KMS-11 (cell line): ENCODE measurements around the gene OR4D2.

Experiments
- H2AFZ ChIP-seq: fragments of 200-600 bp; sonication (generic); 2 replicates; pipeline ENCODE4 v1.6.1; 2016; ENCODE audit warnings: antibody characterized with exemption, mixed run types, low read depth
- H3K27ac ChIP-seq: fragments of 200-600 bp; sonication (generic); 2 replicates; pipeline ENCODE4 v1.6.1; 2016; ENCODE audit warnings: mild to moderate bottlenecking, mixed run types
- H3K27me3 ChIP-seq: fragments of 200-600 bp; sonication (generic); 2 replicates; pipeline ENCODE4 v1.6.1; 2017; ENCODE audit warnings: mild to moderate bottlenecking, low read depth, mixed run types, moderate library complexity; ENCODE audit not compliant: insufficient read depth
- H3K36me3 ChIP-seq: fragments of 200-600 bp; sonication (generic); 2 replicates; pipeline ENCODE4 v1.6.1; 2017; ENCODE audit warnings: mild to moderate bottlenecking, mixed run types; ENCODE audit not compliant: insufficient read depth
- H3K4me1 ChIP-seq: fragments of 200-600 bp; sonication (generic); 2 replicates; pipeline ENCODE4 v1.6.1; 2016; ENCODE audit warnings: mild to moderate bottlenecking, low read depth, mixed run types; ENCODE audit not compliant: poor library complexity, severe bottlenecking
- H3K4me2 ChIP-seq: fragments of 200-600 bp; sonication (generic); 2 replicates; pipeline ENCODE4 v1.7.0; 2016; ENCODE audit warnings: mild to moderate bottlenecking, mixed run types
- H3K4me3 ChIP-seq: fragments of 200-600 bp; sonication (generic); IDR thresholded peaks from 2 replicates; pipeline ENCODE4 v1.6.1; 2017; ENCODE audit warnings: low read depth, low read length, mixed read lengths; ENCODE audit not compliant: insufficient read depth
- H3K79me2 ChIP-seq: fragments of 200-600 bp; sonication (generic); 2 replicates; pipeline ENCODE4 v1.6.1; 2016; ENCODE audit warnings: low read depth, mixed run types; ENCODE audit not compliant: insufficient read depth
- H3K9ac ChIP-seq: fragments of 200-600 bp; sonication (generic); 2 replicates; pipeline ENCODE4 v1.6.1; 2016; ENCODE audit warnings: mild to moderate bottlenecking, mixed run types
- H4K20me1 ChIP-seq: fragments of 200-600 bp; sonication (generic); 2 replicates; pipeline ENCODE4 v1.6.1; 2016; ENCODE audit warnings: mild to moderate bottlenecking, mixed run types; ENCODE audit not compliant: insufficient read depth
- TF ChIP-seq, protein P1 (sequence below): fragments of 200-600 bp; sonication (generic); conservative IDR thresholded peaks from 2 replicates; pipeline ENCODE4 v1.6.1; 2017; ENCODE audit warnings: low read depth, mild to moderate bottlenecking, antibody characterized with exemption, low read length, moderate library complexity, mixed read lengths

Gene OR4D2

DNA sequence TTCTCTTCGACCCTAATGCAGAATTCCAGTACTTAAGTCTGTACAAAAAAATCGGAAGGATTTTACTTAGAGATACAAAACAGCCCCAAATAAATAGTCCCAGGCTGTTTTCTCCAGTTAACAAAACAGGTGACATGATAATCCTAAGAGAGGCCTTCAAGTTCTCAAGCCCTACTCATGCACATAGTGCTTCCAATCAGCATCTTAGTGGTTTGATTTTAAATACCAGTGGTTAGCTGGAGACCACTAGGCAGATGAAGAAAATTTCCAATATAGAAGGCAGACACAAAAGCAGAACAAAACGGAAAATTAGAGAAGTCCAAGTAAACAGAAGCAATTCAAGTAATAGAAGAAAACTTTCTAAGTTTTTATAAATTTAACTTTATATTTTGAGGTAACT, 5.2 kb upstream of the OR4D2 start:
- Histone ChIP-seq H3K4me2 (no peak overlapping the region), H3K4me3 (no peak overlapping the region), H3K27ac (no peak overlapping the region), H3K27me3 (no peaks in the 10 kb centered on the region), H3K9ac (no peak overlapping the region), H2AFZ (no peak overlapping the region), H3K4me1 (no peaks in the 10 kb centered on the region), H3K79me2 (no peaks in the 10 kb centered on the region), H3K36me3 (no peaks in the 10 kb centered on the region), H4K20me1 (no peaks in the 10 kb centered on the region)
- TF ChIP-seq, protein P1, sequence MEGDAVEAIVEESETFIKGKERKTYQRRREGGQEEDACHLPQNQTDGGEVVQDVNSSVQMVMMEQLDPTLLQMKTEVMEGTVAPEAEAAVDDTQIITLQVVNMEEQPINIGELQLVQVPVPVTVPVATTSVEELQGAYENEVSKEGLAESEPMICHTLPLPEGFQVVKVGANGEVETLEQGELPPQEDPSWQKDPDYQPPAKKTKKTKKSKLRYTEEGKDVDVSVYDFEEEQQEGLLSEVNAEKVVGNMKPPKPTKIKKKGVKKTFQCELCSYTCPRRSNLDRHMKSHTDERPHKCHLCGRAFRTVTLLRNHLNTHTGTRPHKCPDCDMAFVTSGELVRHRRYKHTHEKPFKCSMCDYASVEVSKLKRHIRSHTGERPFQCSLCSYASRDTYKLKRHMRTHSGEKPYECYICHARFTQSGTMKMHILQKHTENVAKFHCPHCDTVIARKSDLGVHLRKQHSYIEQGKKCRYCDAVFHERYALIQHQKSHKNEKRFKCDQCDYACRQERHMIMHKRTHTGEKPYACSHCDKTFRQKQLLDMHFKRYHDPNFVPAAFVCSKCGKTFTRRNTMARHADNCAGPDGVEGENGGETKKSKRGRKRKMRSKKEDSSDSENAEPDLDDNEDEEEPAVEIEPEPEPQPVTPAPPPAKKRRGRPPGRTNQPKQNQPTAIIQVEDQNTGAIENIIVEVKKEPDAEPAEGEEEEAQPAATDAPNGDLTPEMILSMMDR, result no peak

DNA sequence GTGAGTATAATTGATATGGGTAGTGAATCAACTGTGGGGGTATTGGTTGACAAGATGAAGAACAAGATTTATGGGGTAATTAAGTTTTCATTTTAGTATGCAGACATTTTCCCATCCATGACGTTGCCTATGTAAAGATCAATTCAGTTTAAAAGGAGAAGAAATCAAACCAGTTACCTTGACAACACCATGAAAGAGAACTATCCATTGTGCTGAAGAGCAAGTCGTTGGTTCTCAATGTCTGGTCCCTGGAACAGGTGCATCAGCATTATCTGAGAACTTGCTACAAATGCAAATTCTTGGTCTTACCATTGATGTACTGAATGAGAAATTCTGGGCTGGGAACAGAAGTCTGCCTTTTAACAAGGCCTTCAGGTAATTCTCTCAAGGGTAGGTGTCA, 801 bp upstream of the OR4D2 start:
- Histone ChIP-seq H3K36me3 (no peaks in the 10 kb centered on the region), H3K4me1 (no peaks in the 10 kb centered on the region), H3K27me3 (no peaks in the 10 kb centered on the region), H3K79me2 (no peaks in the 10 kb centered on the region), H2AFZ (no peak overlapping the region), H3K4me3 (no peak overlapping the region), H3K27ac (no peak overlapping the region), H3K9ac (no peak overlapping the region), H3K4me2 (no peak overlapping the region), H4K20me1 (no peaks in the 10 kb centered on the region)
- TF ChIP-seq, protein P1, result no peak

DNA sequence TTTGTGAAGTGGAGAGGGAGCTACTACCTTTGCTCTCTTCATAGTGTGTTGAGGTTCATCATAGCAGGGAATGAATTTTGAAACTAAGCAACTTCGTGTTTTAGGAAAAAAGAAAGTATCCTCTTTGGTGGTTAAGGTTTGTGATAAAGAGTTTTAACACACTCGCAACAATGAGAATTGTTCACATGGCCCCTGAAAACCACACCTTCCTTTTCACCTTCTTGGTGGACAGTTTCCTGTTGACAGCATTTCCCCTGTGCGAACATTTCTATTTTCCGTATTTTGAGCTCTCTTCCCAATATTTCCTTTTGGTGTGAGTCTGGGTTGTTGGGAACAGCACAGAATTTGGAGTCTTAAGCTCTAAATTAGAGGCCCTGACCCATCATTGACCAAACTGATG, 3.8 kb downstream of the OR4D2 start:
- TF ChIP-seq, protein P1, result no peak
- Histone ChIP-seq H3K79me2 (no peaks in the 10 kb centered on the region), H3K27me3 (no peaks in the 10 kb centered on the region), H3K9ac (no peak overlapping the region), H3K27ac (no peak overlapping the region), H3K4me1 (no peaks in the 10 kb centered on the region), H3K4me2 (no peak overlapping the region), H3K4me3 (no peak overlapping the region), H3K36me3 (no peaks in the 10 kb centered on the region), H2AFZ (no peak overlapping the region), H4K20me1 (no peaks in the 10 kb centered on the region)

DNA sequence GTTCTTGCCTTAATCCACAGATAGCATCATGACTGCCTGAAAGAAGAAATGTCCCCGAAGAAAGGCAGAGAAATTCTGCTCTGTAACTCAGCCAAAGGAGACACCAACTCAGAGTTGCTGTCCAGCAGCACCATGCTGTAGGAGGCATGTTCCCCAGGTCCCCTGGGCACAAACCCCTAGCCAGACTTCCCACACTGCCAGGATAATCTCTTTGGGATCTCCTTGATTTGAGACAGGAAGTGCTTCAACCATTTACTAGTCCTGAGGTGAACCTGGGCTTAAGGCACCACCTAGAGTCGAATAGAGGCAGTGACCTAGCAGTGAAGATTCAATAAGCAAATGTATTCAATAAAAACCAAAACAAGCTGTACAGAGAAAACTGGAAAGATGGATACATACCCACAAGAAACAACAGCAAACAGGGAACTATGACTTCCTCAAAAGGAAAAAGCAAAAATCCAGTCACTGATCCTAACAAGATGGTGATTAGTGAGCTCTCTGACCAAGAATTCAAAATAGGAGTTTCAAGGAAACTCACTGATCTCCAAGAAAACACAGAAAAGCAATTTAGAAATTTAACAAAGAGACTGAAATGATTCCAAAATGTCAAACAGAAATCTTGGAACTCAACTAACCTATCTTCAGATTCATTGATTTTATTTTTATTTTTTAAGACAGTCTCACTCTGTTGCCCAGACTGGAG, 5.7 kb downstream of the OR4D2 start:
- Histone ChIP-seq H3K4me1 (no peaks in the 10 kb centered on the region), H4K20me1 (no peaks in the 10 kb centered on the region), H3K4me3 (no peak overlapping the region), H3K27me3 (no peaks in the 10 kb centered on the region), H2AFZ (no peak overlapping the region), H3K4me2 (no peak overlapping the region), H3K9ac (no peak overlapping the region), H3K27ac (no peak overlapping the region), H3K36me3 (no peaks in the 10 kb centered on the region), H3K79me2 (no peaks in the 10 kb centered on the region)
- TF ChIP-seq, protein P1, result peak; percentile 74
